ENCODE results near the gene SIN3B. TPM values are rescaled to one million over a fixed set of nuclear protein-coding genes. Genes with fewer than 3 reads are reported as not detected.

Gene SIN3B
- total and polyA plus RNA-seq, 9 of the 15 experiments (the other 6 are each of a cell fraction or from before 2014, with no cell fraction given), result 0.51 to 34.2 (median 14.3) TPM

DNA sequence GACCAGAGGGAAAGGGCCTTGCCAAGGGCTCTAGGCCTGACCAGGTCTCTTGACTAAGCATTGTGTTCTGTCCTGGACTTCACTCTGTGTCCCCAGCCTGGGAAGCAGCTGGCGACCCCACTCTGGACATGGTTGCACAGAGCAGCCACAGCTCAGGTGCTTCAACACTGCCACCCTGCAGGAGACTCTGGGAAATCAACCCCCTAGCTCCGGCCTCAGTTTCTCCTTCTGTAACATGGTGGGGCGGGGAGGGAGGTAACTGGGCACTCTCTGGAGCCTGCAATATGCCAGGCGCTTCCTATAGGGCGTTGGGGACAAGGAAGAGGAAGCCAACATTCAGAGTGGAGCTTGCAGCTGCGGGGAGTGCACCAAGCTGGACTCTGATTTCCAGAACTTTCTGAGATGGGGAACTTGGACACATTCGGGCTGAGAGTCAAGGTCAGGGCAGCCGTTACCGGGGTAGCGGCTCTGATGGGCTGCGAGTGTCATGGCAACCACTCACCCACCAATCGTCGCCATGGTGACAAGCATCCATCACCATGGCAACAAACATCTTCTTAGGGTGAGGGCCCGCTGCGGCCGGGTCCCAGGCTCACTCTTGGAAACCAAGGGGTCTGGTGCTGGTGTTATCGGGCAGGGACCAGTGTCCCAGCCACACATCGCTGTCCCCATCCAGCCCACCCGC is 72.4 kb downstream of the SIN3B start (continued):
- TF ChIP-seq, protein P1, sequence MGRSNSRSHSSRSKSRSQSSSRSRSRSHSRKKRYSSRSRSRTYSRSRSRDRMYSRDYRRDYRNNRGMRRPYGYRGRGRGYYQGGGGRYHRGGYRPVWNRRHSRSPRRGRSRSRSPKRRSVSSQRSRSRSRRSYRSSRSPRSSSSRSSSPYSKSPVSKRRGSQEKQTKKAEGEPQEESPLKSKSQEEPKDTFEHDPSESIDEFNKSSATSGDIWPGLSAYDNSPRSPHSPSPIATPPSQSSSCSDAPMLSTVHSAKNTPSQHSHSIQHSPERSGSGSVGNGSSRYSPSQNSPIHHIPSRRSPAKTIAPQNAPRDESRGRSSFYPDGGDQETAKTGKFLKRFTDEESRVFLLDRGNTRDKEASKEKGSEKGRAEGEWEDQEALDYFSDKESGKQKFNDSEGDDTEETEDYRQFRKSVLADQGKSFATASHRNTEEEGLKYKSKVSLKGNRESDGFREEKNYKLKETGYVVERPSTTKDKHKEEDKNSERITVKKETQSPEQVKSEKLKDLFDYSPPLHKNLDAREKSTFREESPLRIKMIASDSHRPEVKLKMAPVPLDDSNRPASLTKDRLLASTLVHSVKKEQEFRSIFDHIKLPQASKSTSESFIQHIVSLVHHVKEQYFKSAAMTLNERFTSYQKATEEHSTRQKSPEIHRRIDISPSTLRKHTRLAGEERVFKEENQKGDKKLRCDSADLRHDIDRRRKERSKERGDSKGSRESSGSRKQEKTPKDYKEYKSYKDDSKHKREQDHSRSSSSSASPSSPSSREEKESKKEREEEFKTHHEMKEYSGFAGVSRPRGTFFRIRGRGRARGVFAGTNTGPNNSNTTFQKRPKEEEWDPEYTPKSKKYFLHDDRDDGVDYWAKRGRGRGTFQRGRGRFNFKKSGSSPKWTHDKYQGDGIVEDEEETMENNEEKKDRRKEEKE (IDR thresholded peaks at IDR 0.05; ENCODE audit: borderline replicate concordance in 1 of 2, control insufficient read depth in 1 of 2, low read depth in 2 of 2, low read length in 1 of 2), result no peak
- TF ChIP-seq CSDE1 (IDR thresholded peaks at IDR 0.05) (peak in 1 of 2 experiments; percentile 93; a peak in 2 of 4 replicates), CREB1 (IDR thresholded peaks at IDR 0.05) (no peak), CREB1 (CRISPR knock-in tag; IDR thresholded peaks at IDR 0.05) (no peak), ZNF79 (CRISPR knock-in tag; IDR thresholded peaks at IDR 0.05; ENCODE audit: low read depth) (no peak), KLF13 (tag; IDR thresholded peaks at IDR 0.05; ENCODE audit: borderline replicate concordance, low read depth) (no peak), DIDO1 (tag; IDR thresholded peaks at IDR 0.05; ENCODE audit: low read depth) (no peak), PTTG1 (tag; IDR thresholded peaks at IDR 0.05; ENCODE audit: low read depth) (no peak), SIX5 (IDR thresholded peaks at IDR 0.05; ENCODE audit: borderline replicate concordance in 1 of 2, insufficient read depth in 1 of 2, low read depth in 1 of 2, low read length in 2 of 2) (no peak)
- TF ChIP-seq, protein P2, sequence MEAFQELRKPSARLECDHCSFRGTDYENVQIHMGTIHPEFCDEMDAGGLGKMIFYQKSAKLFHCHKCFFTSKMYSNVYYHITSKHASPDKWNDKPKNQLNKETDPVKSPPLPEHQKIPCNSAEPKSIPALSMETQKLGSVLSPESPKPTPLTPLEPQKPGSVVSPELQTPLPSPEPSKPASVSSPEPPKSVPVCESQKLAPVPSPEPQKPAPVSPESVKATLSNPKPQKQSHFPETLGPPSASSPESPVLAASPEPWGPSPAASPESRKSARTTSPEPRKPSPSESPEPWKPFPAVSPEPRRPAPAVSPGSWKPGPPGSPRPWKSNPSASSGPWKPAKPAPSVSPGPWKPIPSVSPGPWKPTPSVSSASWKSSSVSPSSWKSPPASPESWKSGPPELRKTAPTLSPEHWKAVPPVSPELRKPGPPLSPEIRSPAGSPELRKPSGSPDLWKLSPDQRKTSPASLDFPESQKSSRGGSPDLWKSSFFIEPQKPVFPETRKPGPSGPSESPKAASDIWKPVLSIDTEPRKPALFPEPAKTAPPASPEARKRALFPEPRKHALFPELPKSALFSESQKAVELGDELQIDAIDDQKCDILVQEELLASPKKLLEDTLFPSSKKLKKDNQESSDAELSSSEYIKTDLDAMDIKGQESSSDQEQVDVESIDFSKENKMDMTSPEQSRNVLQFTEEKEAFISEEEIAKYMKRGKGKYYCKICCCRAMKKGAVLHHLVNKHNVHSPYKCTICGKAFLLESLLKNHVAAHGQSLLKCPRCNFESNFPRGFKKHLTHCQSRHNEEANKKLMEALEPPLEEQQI (IDR thresholded peaks at IDR 0.05), result no peak
- TF ChIP-seq, protein P3, sequence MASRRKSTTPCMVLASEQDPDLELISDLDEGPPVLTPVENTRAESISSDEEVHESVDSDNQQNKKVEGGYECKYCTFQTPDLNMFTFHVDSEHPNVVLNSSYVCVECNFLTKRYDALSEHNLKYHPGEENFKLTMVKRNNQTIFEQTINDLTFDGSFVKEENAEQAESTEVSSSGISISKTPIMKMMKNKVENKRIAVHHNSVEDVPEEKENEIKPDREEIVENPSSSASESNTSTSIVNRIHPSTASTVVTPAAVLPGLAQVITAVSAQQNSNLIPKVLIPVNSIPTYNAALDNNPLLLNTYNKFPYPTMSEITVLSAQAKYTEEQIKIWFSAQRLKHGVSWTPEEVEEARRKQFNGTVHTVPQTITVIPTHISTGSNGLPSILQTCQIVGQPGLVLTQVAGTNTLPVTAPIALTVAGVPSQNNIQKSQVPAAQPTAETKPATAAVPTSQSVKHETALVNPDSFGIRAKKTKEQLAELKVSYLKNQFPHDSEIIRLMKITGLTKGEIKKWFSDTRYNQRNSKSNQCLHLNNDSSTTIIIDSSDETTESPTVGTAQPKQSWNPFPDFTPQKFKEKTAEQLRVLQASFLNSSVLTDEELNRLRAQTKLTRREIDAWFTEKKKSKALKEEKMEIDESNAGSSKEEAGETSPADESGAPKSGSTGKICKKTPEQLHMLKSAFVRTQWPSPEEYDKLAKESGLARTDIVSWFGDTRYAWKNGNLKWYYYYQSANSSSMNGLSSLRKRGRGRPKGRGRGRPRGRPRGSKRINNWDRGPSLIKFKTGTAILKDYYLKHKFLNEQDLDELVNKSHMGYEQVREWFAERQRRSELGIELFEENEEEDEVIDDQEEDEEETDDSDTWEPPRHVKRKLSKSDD (conservative IDR thresholded peaks at IDR 0.05; ENCODE audit: low read length), result no peak
- TF ChIP-seq, protein P4, sequence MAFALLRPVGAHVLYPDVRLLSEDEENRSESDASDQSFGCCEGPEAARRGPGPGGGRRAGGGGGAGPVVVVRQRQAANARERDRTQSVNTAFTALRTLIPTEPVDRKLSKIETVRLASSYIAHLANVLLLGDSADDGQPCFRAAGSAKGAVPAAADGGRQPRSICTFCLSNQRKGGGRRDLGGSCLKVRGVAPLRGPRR (CRISPR knock-in tag; IDR thresholded peaks at IDR 0.05), result no peak
